GM23338 (cell line): ENCODE results near the gene DEPDC5. TPM values are rescaled to one million over a fixed set of nuclear protein-coding genes. Genes with fewer than 3 reads are reported as not detected.

Experiments
- ATAC-seq: fragments of 200-7000 bp; cut with Tn5 transposase; 3 replicates; pipeline ENCODE4 v1.9.1; 2020
- DNase-seq: peaks from one replicate; pipeline ENCODE4 v3.0.0-alpha.2; 2015; ENCODE audit warnings: low spot score
- H2AFZ ChIP-seq: fragments of 200-600 bp; sonication (generic); 2 replicates; pipeline ENCODE4 v1.8.0; 2016; ENCODE audit warnings: antibody characterized with exemption, mild to moderate bottlenecking, moderate library complexity
- H3F3A ChIP-seq: fragments of 200-600 bp; sonication (generic); replicated peaks from 2 replicates; pipeline ENCODE4 v1.8.0; 2017; ENCODE audit warnings: antibody characterized with exemption, mixed run types, low read depth
- H3K27ac ChIP-seq: fragments of 200-600 bp; sonication (generic); 2 replicates; pipeline ENCODE4 v1.6.1; 2016; ENCODE audit warnings: low read depth
- H3K27me3 ChIP-seq: fragments of 200-600 bp; sonication (generic); 2 replicates; pipeline ENCODE4 v1.8.0; 2016; ENCODE audit warnings: mild to moderate bottlenecking, mixed run types, moderate library complexity; ENCODE audit not compliant: insufficient read depth
- H3K36me3 ChIP-seq: fragments of 200-600 bp; sonication (generic); 2 replicates; pipeline ENCODE4 v1.8.0; 2016; ENCODE audit warnings: mild to moderate bottlenecking; ENCODE audit not compliant: insufficient read depth
- H3K4me1 ChIP-seq: fragments of 200-600 bp; sonication (generic); 2 replicates; pipeline ENCODE4 v1.8.0; 2016; ENCODE audit warnings: mild to moderate bottlenecking, moderate library complexity; ENCODE audit not compliant: insufficient read depth
- H3K4me2 ChIP-seq: fragments of 200-600 bp; sonication (generic); 2 replicates; pipeline ENCODE4 v1.7.1; 2017; ENCODE audit warnings: mixed run types
- H3K4me3 ChIP-seq: fragments of 200-600 bp; sonication (generic); 2 replicates; pipeline ENCODE4 v1.6.1; 2016; ENCODE audit warnings: mixed run types
- H3K79me2 ChIP-seq: fragments of 200-600 bp; sonication (generic); replicated peaks from 2 replicates; pipeline ENCODE4 v1.8.0; 2017; ENCODE audit warnings: mild to moderate bottlenecking; ENCODE audit not compliant: insufficient read depth
- H3K9me2 ChIP-seq: fragments of 200-600 bp; sonication (generic); 2 replicates; pipeline ENCODE4 v1.8.0; 2017; ENCODE audit not compliant: insufficient read depth
- H4K20me1 ChIP-seq: fragments of 200-600 bp; sonication (generic); replicated peaks from 2 replicates; pipeline ENCODE4 v1.8.0; 2017; ENCODE audit warnings: mild to moderate bottlenecking; ENCODE audit not compliant: insufficient read depth
- H3K27ac Mint-ChIP-seq: 2 replicates; pipeline ENCODE4 v1.8.0; 2020; ENCODE audit warnings: inconsistent platforms, mild to moderate bottlenecking, moderate library complexity, mixed read lengths
- H3K27me3 Mint-ChIP-seq: 3 replicates; pipeline ENCODE4 v1.8.0; 2022; ENCODE audit warnings: low read depth, mild to moderate bottlenecking, moderate library complexity, mixed read lengths, inconsistent platforms; ENCODE audit not compliant: insufficient read depth, poor library complexity
- H3K36me3 Mint-ChIP-seq: 3 replicates; pipeline ENCODE4 v1.8.0; 2021; ENCODE audit warnings: low read depth, mild to moderate bottlenecking, inconsistent platforms, moderate library complexity, mixed read lengths
- H3K4me1 Mint-ChIP-seq: 3 replicates; pipeline ENCODE4 v1.8.0; 2020; ENCODE audit warnings: mild to moderate bottlenecking, inconsistent platforms, mixed read lengths
- H3K4me3 Mint-ChIP-seq: 3 replicates; pipeline ENCODE4 v1.8.0; 2021; ENCODE audit warnings: moderate library complexity, mild to moderate bottlenecking, inconsistent platforms, mixed read lengths
- H3K9me3 Mint-ChIP-seq: 3 replicates; pipeline ENCODE4 v1.8.0; 2020; ENCODE audit warnings: moderate library complexity, mild to moderate bottlenecking, inconsistent platforms, mixed read lengths
- CREB1 ChIP-seq: fragments of 250-450 bp; sonication (Bioruptor Pico); IDR thresholded peaks from 2 replicates; pipeline ENCODE4 v1.5.0; 2020; ENCODE audit warnings: low read depth, mild to moderate bottlenecking, moderate library complexity
- EZH2 ChIP-seq: fragments of 200-600 bp; sonication (generic); IDR thresholded peaks from one replicate; pipeline ENCODE4 v1.8.0; 2017; ENCODE audit warnings: antibody characterized with exemption, mild to moderate bottlenecking, low read depth; ENCODE audit not compliant: unreplicated experiment
- NANOG ChIP-seq: IDR thresholded peaks from 2 replicates; pipeline ENCODE4 v1.6.1; 2016; ENCODE audit warnings: antibody characterized with exemption, borderline replicate concordance
- STAT1 ChIP-seq: IDR thresholded peaks from one replicate; pipeline ENCODE4 v1.6.1; 2016; ENCODE audit warnings: antibody characterized with exemption; ENCODE audit not compliant: unreplicated experiment
- ZNF114 ChIP-seq: fragments of 250-450 bp; sonication (Bioruptor Pico); IDR thresholded peaks from 2 replicates; pipeline ENCODE4 v1.5.0; 2020; ENCODE audit warnings: mild to moderate bottlenecking, moderate library complexity
- ZNF331 ChIP-seq: fragments of 250-450 bp; sonication (Bioruptor Pico); IDR thresholded peaks from 2 replicates; pipeline ENCODE4 v1.5.0; 2020; ENCODE audit warnings: low read depth, mild to moderate bottlenecking, moderate library complexity
- polyA plus RNA-seq: library from polyadenylated mRNA; unstranded; fragments of >200 nt; fragmentation: Nextera tagmentation; extraction: Ambion mirVana; gene quantifications from 2 replicates; pipeline ENCODE4 v1.2.1, GENCODE V29; 2016
- total RNA-seq: library from RNA; depleted of rRNA; stranded (reverse); fragments of >200 nt; shearing (Covaris generic); gene quantifications from 2 replicates; pipeline ENCODE4 v1.2.3, GENCODE V29; 2014
- TF ChIP-seq, protein P1 (sequence below): fragments of 250-450 bp; sonication (Bioruptor Pico); IDR thresholded peaks from 2 replicates; pipeline ENCODE4 v1.5.0; 2020; ENCODE audit warnings: mild to moderate bottlenecking, moderate library complexity
- TF ChIP-seq, protein P2 (sequence below): IDR thresholded peaks from 2 replicates; pipeline ENCODE4 v1.6.1; 2016; ENCODE audit warnings: antibody characterized with exemption
- TF ChIP-seq, protein P3 (sequence below): IDR thresholded peaks from one replicate; pipeline ENCODE4 v1.6.1; 2018; ENCODE audit warnings: antibody characterized with exemption; ENCODE audit not compliant: unreplicated experiment

DEPDC5 gene
- total and polyA plus RNA-seq, 2 experiments from 2014 or later: 18.7 to 19.7 TPM

DNA sequence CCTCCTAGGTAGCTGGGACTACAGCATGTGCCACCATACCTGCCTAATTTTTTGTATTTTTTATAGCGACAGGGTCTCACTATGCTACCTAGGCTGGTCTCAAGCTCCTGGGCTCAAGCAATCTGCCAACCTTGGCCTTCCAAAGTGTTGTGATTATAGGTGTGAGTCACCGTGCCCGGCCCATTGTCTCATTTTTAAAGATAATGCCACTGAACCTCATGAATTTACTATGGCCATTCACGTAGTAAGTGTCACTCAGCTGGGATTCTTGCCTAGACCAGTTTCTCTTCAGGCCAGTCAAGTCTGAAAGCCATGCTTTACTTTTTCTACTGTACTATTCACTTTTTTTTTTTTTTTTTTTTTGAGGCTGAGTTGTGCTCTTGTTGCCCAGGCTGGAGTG, 22.4 kb downstream of the DEPDC5 start (continued):
- TF ChIP-seq, protein P1, sequence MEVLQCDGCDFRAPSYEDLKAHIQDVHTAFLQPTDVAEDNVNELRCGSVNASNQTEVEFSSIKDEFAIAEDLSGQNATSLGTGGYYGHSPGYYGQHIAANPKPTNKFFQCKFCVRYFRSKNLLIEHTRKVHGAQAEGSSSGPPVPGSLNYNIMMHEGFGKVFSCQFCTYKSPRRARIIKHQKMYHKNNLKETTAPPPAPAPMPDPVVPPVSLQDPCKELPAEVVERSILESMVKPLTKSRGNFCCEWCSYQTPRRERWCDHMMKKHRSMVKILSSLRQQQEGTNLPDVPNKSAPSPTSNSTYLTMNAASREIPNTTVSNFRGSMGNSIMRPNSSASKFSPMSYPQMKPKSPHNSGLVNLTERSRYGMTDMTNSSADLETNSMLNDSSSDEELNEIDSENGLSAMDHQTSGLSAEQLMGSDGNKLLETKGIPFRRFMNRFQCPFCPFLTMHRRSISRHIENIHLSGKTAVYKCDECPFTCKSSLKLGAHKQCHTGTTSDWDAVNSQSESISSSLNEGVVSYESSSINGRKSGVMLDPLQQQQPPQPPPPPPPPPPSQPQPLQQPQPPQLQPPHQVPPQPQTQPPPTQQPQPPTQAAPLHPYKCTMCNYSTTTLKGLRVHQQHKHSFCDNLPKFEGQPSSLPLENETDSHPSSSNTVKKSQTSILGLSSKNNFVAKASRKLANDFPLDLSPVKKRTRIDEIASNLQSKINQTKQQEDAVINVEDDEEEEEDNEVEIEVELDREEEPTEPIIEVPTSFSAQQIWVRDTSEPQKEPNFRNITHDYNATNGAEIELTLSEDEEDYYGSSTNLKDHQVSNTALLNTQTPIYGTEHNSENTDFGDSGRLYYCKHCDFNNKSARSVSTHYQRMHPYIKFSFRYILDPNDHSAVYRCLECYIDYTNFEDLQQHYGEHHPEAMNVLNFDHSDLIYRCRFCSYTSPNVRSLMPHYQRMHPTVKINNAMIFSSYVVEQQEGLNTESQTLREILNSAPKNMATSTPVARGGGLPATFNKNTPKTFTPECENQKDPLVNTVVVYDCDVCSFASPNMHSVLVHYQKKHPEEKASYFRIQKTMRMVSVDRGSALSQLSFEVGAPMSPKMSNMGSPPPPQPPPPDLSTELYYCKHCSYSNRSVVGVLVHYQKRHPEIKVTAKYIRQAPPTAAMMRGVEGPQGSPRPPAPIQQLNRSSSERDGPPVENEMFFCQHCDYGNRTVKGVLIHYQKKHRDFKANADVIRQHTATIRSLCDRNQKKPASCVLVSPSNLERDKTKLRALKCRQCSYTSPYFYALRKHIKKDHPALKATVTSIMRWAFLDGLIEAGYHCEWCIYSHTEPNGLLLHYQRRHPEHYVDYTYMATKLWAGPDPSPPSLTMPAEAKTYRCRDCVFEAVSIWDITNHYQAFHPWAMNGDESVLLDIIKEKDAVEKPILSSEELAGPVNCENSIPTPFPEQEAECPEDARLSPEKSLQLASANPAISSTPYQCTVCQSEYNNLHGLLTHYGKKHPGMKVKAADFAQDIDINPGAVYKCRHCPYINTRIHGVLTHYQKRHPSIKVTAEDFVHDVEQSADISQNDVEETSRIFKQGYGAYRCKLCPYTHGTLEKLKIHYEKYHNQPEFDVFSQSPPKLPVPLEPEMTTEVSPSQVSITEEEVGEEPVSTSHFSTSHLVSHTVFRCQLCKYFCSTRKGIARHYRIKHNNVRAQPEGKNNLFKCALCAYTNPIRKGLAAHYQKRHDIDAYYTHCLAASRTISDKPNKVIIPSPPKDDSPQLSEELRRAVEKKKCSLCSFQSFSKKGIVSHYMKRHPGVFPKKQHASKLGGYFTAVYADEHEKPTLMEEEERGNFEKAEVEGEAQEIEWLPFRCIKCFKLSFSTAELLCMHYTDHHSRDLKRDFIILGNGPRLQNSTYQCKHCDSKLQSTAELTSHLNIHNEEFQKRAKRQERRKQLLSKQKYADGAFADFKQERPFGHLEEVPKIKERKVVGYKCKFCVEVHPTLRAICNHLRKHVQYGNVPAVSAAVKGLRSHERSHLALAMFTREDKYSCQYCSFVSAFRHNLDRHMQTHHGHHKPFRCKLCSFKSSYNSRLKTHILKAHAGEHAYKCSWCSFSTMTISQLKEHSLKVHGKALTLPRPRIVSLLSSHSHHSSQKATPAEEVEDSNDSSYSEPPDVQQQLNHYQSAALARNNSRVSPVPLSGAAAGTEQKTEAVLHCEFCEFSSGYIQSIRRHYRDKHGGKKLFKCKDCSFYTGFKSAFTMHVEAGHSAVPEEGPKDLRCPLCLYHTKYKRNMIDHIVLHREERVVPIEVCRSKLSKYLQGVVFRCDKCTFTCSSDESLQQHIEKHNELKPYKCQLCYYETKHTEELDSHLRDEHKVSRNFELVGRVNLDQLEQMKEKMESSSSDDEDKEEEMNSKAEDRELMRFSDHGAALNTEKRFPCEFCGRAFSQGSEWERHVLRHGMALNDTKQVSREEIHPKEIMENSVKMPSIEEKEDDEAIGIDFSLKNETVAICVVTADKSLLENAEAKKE (CRISPR knock-in tag): no peak
- TF ChIP-seq STAT1 (no peak), NANOG (no peak), ZNF114 (CRISPR knock-in tag) (no peak)
- TF ChIP-seq, protein P2, sequence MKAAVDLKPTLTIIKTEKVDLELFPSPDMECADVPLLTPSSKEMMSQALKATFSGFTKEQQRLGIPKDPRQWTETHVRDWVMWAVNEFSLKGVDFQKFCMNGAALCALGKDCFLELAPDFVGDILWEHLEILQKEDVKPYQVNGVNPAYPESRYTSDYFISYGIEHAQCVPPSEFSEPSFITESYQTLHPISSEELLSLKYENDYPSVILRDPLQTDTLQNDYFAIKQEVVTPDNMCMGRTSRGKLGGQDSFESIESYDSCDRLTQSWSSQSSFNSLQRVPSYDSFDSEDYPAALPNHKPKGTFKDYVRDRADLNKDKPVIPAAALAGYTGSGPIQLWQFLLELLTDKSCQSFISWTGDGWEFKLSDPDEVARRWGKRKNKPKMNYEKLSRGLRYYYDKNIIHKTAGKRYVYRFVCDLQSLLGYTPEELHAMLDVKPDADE: no peak

DNA sequence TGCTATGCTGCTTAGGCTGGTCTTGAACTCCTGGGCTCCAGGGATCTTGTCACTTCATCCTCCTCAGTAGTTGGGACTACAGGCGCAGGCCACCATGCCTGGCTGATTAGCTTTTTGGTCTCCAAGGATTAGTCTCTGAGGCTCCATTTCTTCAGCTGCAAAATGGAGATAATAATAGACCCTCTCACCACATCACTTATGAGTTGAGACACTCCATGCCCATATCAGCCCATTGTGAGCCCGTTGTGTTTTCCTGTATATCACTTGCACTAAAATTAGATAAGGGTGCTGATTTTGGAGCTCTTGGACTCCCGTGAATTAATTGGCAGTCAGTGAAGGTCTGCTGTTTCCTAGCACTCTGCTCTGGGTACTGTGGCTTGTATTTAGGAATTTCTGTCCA, 36.0 kb downstream of the DEPDC5 start:
- H3K27me3 Mint-ChIP-seq: peaks cover 2% of the 10 kb centered on the region
- peaks cover 4% of the 10 kb centered on the region; the same call in 2 of the 3 replicates for H3K36me3 Mint-ChIP-seq
- no peak for TF ChIP-seq ZNF331
- no peak for TF ChIP-seq CREB1 (CRISPR knock-in tag)
- TF ChIP-seq EZH2: no peak
- TF ChIP-seq ZNF114 (CRISPR knock-in tag): no peak
- no peak for TF ChIP-seq STAT1
- TF ChIP-seq, protein P3, sequence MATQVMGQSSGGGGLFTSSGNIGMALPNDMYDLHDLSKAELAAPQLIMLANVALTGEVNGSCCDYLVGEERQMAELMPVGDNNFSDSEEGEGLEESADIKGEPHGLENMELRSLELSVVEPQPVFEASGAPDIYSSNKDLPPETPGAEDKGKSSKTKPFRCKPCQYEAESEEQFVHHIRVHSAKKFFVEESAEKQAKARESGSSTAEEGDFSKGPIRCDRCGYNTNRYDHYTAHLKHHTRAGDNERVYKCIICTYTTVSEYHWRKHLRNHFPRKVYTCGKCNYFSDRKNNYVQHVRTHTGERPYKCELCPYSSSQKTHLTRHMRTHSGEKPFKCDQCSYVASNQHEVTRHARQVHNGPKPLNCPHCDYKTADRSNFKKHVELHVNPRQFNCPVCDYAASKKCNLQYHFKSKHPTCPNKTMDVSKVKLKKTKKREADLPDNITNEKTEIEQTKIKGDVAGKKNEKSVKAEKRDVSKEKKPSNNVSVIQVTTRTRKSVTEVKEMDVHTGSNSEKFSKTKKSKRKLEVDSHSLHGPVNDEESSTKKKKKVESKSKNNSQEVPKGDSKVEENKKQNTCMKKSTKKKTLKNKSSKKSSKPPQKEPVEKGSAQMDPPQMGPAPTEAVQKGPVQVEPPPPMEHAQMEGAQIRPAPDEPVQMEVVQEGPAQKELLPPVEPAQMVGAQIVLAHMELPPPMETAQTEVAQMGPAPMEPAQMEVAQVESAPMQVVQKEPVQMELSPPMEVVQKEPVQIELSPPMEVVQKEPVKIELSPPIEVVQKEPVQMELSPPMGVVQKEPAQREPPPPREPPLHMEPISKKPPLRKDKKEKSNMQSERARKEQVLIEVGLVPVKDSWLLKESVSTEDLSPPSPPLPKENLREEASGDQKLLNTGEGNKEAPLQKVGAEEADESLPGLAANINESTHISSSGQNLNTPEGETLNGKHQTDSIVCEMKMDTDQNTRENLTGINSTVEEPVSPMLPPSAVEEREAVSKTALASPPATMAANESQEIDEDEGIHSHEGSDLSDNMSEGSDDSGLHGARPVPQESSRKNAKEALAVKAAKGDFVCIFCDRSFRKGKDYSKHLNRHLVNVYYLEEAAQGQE: no peak
- no peak for TF ChIP-seq NANOG

More for the DNA sequence above, 36.0 kb downstream of the DEPDC5 start:
- Histone ChIP-seq H3K27ac (no peak overlapping the region), H3K4me1 (no peaks in the 10 kb centered on the region), H3K36me3 (peaks cover 3% of the 10 kb centered on the region; the same call in 1 of the 2 replicates), H3K9me2 (no peaks in the 10 kb centered on the region), H2AFZ (no peak overlapping the region), H3K4me3 (no peak overlapping the region), H3K27me3 (no peaks in the 10 kb centered on the region), H3K79me2 (no peaks in the 10 kb centered on the region), H4K20me1 (no peaks in the 10 kb centered on the region), H3K4me2 (no peak overlapping the region), H3F3A (no peaks in the 10 kb centered on the region)
- Mint-ChIP-seq H3K27ac (no peak overlapping the region), H3K4me1 (no peaks in the 10 kb centered on the region; the same call in 1 of the 3 replicates), H3K4me3 (no peak overlapping the region), H3K9me3 (no peaks in the 10 kb centered on the region)
- DNase-seq: no peak
- ATAC-seq: no peak
